Left ventricle myocardium inferior (tissue), 1 donor: ENCODE data around the gene PRAC1. TPM values are rescaled to one million over a fixed set of nuclear protein-coding genes. Genes with fewer than 3 reads are reported as not detected.
A peak's percentile ranks its signal among the peaks of the same experiment; 100 is the strongest.

Experiments used
- DNase-seq: peaks from one replicate; pipeline ENCODE4 v3.0.0-alpha.2; 2020
- H3K27ac ChIP-seq: fragments of 200-600 bp; replicated peaks from 2 replicates; pipeline ENCODE4 v1.8.0; 2021
- H3K27me3 ChIP-seq: fragments of 200-600 bp; 2 replicates; pipeline ENCODE4 v1.8.0; 2021; ENCODE audit warnings: low read depth
- H3K36me3 ChIP-seq: fragments of 200-600 bp; 2 replicates; pipeline ENCODE4 v1.8.0; 2021
- H3K4me1 ChIP-seq: fragments of 200-600 bp; 2 replicates; pipeline ENCODE4 v1.8.0; 2021
- H3K4me3 ChIP-seq: fragments of 200-600 bp; 2 replicates; pipeline ENCODE4 v1.8.0; 2021; ENCODE audit warnings: mild to moderate bottlenecking, moderate library complexity
- H3K9me3 ChIP-seq: fragments of 200-600 bp; replicated peaks from 2 replicates; pipeline ENCODE4 v1.8.0; 2021
- CTCF ChIP-seq: fragments of 200-600 bp; IDR thresholded peaks from 2 replicates; pipeline ENCODE4 v1.8.0; 2021; ENCODE audit warnings: antibody characterized with exemption, mild to moderate bottlenecking, borderline replicate concordance
- intact Hi-C: fragments of 100-400 bp; cut with micrococcal nuclease; formaldehyde crosslinking; loops from one replicate; pipeline ENCODE4 v1.11.0; 2022
- total RNA-seq: library from RNA; stranded (reverse); fragmentation: NEBNext Ultra II Directional; extraction: Animal tissue kit (Norgen Biotek cat#: 25700); gene quantifications from one replicate; pipeline ENCODE4 v1.2.1, GENCODE V29; 2021
- donor health status: DM: no; HTN: yes; CAD: no; lungs with severe emphysema.

PRAC1 gene
- total RNA-seq, 1 donor from 2014 or later: not detected

- TF ChIP-seq CTCF: no peak
- DNase-seq: no peak
These were observed 1.3 kb upstream of the PRAC1 start for GRCh38 chr17:48723423-48724250.

GRCh38 chr17:48722915-48723422, 651 bp upstream of the PRAC1 start, which contains the start of gene PRAC2:
PRAC2 (plus strand) TSS chr17:48723185; CDS start chr17:48724411, 1,226 bp downstream.
- Histone ChIP-seq H3K9me3 (no peaks in the 10 kb centered on the region), H3K4me1 (peaks cover 42% of the 10 kb centered on the region), H3K36me3 (no peaks in the 10 kb centered on the region), H3K4me3 (peak within 1 kb of the TSS; percentile 22), H3K27me3 (peaks cover 100% of the 10 kb centered on the region), H3K27ac (no peak within 1 kb of the TSS)
- TF ChIP-seq CTCF: no peak
- intact Hi-C loops: no loop called here
- no peak for DNase-seq

More at GRCh38 chr17:48723423-48724250, 1.3 kb upstream of the PRAC1 start:
- Histone ChIP-seq H3K9me3 (no peaks in the 10 kb centered on the region), H3K4me3 (peak overlapping the region; percentile 22), H3K4me1 (peaks cover 45% of the 10 kb centered on the region), H3K27ac (no peak overlapping the region), H3K27me3 (peaks cover 100% of the 10 kb centered on the region), H3K36me3 (no peaks in the 10 kb centered on the region)
- intact Hi-C loops: loop anchor here (1.0 kb wide), 1 partner anchor 68 kb away; no protein-coding TSS in a partner anchor

- no peak overlapping the region for H3K4me3 ChIP-seq
- H3K4me1 ChIP-seq: peaks cover 42% of the 10 kb centered on the region
- intact Hi-C loops: no loop called here
- peaks cover 100% of the 10 kb centered on the region for H3K27me3 ChIP-seq
- H3K36me3 ChIP-seq: no peaks in the 10 kb centered on the region
- H3K27ac ChIP-seq: no peak overlapping the region
- DNase-seq: no peak
- H3K9me3 ChIP-seq: no peaks in the 10 kb centered on the region
- TF ChIP-seq CTCF: no peak
These were observed 1.3 kb downstream of the PRAC1 start for GRCh38 chr17:48721009-48721402.

GRCh38 chr17:48720266-48721008, 1.9 kb downstream of the PRAC1 start:
- TF ChIP-seq CTCF: no peak
- Histone ChIP-seq H3K4me1 (peaks cover 40% of the 10 kb centered on the region), H3K4me3 (no peak overlapping the region), H3K36me3 (no peaks in the 10 kb centered on the region), H3K27me3 (peaks cover 100% of the 10 kb centered on the region), H3K9me3 (no peaks in the 10 kb centered on the region), H3K27ac (no peak overlapping the region)
- intact Hi-C loops: no loop called here
- no peak for DNase-seq

- intact Hi-C loops: no loop called here
- DNase-seq: no peak
- H3K36me3 ChIP-seq: no peaks in the 10 kb centered on the region
- H3K9me3 ChIP-seq: no peaks in the 10 kb centered on the region
- H3K4me3 ChIP-seq: no peak overlapping the region
- H3K27me3 ChIP-seq: peaks cover 100% of the 10 kb centered on the region
- peaks cover 33% of the 10 kb centered on the region for H3K4me1 ChIP-seq
- TF ChIP-seq CTCF: no peak
- no peak overlapping the region for H3K27ac ChIP-seq
These were observed 2.6 kb downstream of the PRAC1 start for GRCh38 chr17:48719642-48720265.
